ENCODE data around the gene HARS2. TPM values are rescaled to one million over a fixed set of nuclear protein-coding genes. Genes with fewer than 3 reads are reported as not detected.
A peak's percentile ranks its signal among the peaks of the same experiment; 100 is the strongest.

HARS2 gene
- total and polyA plus RNA-seq, 2 donors from 2014 or later, result 26.7 to 27.6 TPM

DNA sequence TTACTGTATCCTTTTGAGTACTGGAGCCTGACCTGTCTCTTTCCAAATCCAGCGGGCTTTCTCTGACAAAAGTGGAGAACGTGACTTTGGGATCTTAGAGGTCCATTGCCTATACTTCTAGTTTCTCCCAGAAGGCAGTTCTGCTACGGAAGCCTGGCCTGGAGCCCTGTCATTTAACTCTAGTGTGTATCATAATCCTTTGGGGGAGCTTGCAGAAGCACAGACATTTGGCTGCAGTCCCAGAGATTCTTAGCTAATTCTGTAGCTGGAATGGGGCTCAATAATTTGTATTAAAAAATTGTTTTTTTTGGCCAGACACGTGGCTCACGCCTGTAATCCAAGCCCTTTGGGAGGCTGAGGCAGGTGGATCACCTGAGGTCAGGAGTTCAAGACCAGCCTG lies 3.0 kb downstream of the HARS2 start:
- H3K36me3 ChIP-seq (ENCODE audit: control insufficient read depth in 2 of 3, insufficient read depth in 3 of 3, low read length in 3 of 3), result peaks cover 14 to 45% (median 44%) of the 10 kb centered on the region in 3 donors
- intact Hi-C loops (cut with DNase I), result no loop called here
- FAIRE-seq, result no peak

DNA sequence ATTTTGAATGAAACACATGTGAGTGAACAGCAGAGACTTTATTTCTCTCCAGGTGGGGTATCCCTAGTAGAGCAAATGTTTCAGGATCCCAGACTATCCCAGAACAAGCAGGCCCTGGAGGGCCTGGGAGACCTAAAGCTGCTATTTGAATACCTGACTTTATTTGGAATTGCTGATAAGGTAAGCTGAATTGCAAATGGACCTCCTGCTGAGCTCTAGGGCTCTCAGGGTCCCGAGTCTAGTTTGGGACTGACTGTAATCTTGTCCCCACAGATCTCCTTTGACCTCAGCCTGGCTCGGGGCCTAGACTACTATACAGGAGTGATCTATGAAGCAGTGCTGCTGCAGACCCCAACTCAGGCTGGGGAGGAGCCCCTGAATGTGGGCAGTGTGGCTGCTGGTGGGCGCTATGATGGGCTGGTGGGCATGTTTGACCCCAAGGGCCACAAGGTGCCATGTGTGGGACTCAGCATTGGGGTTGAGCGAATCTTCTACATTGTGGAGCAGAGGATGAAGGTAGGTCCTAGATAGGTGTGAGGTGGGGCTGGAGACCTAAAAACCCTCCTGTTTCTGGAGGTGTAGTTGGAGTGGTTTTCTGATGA lies 5.7 kb downstream of the HARS2 start:
- Histone ChIP-seq H3K27me3 (ENCODE audit: control insufficient read depth, insufficient read depth, low read length) (no peaks in the 10 kb centered on the region), H3K27ac (ENCODE audit: low read depth in 2 of 2, low read length in 2 of 2) (no peak overlapping the region), H3K9me3 (ENCODE audit: control insufficient read depth in 2 of 3, insufficient read depth in 1 of 3, low read length in 3 of 3) (no peaks in the 10 kb centered on the region), H3K9ac (ENCODE audit: low read length in 3 of 3) (no peak overlapping the region), H3K36me3 (ENCODE audit: control insufficient read depth in 2 of 3, insufficient read depth in 3 of 3, low read length in 3 of 3) (peaks cover 11 to 47% (median 45%) of the 10 kb centered on the region in 3 donors), H3K4me1 (ENCODE audit: control insufficient read depth in 2 of 3, insufficient read depth in 2 of 3, low read depth in 1 of 3, low read length in 3 of 3) (peaks cover 3 to 12% (median 5%) of the 10 kb centered on the region in 3 donors), H3K4me3 (ENCODE audit: low read length in 3 of 3) (no peak overlapping the region)
- no peak for DNase-seq
- FAIRE-seq, result no peak
- intact Hi-C loops (cut with DNase I), result no loop called here
- TF ChIP-seq, protein P1, sequence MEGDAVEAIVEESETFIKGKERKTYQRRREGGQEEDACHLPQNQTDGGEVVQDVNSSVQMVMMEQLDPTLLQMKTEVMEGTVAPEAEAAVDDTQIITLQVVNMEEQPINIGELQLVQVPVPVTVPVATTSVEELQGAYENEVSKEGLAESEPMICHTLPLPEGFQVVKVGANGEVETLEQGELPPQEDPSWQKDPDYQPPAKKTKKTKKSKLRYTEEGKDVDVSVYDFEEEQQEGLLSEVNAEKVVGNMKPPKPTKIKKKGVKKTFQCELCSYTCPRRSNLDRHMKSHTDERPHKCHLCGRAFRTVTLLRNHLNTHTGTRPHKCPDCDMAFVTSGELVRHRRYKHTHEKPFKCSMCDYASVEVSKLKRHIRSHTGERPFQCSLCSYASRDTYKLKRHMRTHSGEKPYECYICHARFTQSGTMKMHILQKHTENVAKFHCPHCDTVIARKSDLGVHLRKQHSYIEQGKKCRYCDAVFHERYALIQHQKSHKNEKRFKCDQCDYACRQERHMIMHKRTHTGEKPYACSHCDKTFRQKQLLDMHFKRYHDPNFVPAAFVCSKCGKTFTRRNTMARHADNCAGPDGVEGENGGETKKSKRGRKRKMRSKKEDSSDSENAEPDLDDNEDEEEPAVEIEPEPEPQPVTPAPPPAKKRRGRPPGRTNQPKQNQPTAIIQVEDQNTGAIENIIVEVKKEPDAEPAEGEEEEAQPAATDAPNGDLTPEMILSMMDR (IDR thresholded peaks at IDR 0.05; ENCODE audit: borderline replicate concordance, extremely low read depth, insufficient read depth), result no peak

More for the DNA sequence above, 3.0 kb downstream of the HARS2 start:
- H3K4me1 ChIP-seq (ENCODE audit: control insufficient read depth in 2 of 3, insufficient read depth in 2 of 3, low read depth in 1 of 3, low read length in 3 of 3), result peaks cover 3 to 12% (median 10%) of the 10 kb centered on the region in 3 donors
- H3K4me3 ChIP-seq (ENCODE audit: low read length in 3 of 3), result no peak overlapping the region
- H3K27ac ChIP-seq (ENCODE audit: low read depth in 2 of 2, low read length in 2 of 2), result no peak overlapping the region
- TF ChIP-seq, protein P1 (IDR thresholded peaks at IDR 0.05; ENCODE audit: borderline replicate concordance, extremely low read depth, insufficient read depth), result no peak
- H3K9ac ChIP-seq (ENCODE audit: low read length in 3 of 3), result no peak overlapping the region
- no peaks in the 10 kb centered on the region for H3K9me3 ChIP-seq (ENCODE audit: control insufficient read depth in 2 of 3, insufficient read depth in 1 of 3, low read length in 3 of 3)
- no peak for DNase-seq
- no peaks in the 10 kb centered on the region for H3K27me3 ChIP-seq (ENCODE audit: control insufficient read depth, insufficient read depth, low read length)

DNA sequence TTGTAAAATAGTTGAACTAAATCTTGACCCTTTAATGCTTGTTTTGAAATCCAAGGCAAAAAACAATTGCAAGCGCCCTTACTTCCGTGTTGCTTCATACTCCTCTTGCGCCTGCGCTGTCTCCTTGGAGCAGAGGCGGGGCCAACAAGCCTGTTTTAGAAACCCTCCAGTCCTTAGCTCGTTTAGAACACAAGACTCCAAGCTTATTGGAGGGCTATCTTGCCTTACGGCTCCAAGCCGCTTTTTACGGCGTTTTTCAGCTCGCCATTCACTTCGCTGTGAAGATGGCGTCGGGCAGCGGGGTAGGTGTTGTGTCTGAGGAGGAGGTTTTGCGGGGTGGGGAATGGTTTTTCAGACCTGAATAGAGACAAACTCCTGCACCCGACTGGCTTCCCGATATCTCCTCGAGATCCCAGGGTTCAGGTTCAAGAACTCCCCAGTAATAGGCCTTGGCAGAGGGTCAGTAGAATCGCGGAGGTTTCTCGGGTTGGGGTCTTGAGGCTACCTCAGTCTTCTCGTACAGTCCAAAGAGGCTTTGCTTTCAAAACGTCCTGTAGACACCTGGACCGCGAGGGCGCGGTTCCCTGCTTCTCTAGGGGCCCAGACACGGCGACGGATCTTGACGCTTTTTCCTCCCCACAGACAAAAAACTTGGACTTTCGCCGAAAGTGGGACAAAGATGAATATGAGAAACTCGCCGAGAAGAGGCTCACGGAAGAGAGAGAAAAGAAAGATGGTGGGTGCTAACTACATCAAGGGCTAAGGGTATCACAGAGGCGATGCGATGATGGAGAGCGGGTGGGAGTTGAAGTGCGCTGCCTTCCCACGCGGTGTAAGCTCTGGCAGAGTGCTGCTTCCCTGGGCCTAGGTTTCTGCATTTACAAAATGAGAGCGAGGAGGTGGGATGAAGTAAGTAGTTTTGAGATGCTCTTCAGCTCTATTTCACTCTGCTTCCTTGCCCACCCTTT lies 9.2 kb downstream of the HARS2 start, which contains the start of gene ZMAT2:
Gene ZMAT2, plus strand, starts transcription at position 271 of the 968 bp plus-strand sequence. Its CDS starts 14 bp downstream, at position 285.
- H3K4me1 ChIP-seq (ENCODE audit: control insufficient read depth in 2 of 3, insufficient read depth in 2 of 3, low read depth in 1 of 3, low read length in 3 of 3), result peaks cover 0 to 8% (median 0%) of the 10 kb centered on the region in 3 donors
- TF ChIP-seq, protein P1 (IDR thresholded peaks at IDR 0.05; ENCODE audit: borderline replicate concordance, extremely low read depth, insufficient read depth), result no peak
- no peak within 1 kb of the TSS for H3K27ac ChIP-seq (ENCODE audit: low read depth in 2 of 2, low read length in 2 of 2)
- peak within 1 kb of the TSS; percentile 92 to 96 (median 93) for H3K4me3 ChIP-seq (ENCODE audit: low read length in 3 of 3)
- intact Hi-C loops (cut with DNase I), result no loop called here
- H3K9ac ChIP-seq (ENCODE audit: low read length in 3 of 3), result peak within 1 kb of the TSS; percentile 60 to 92 (median 80)
- DNase-seq (peak; percentile 93 to 99 (median 96)), FAIRE-seq (peak; percentile 98)
- H3K9me3 ChIP-seq (ENCODE audit: control insufficient read depth in 2 of 3, insufficient read depth in 1 of 3, low read length in 3 of 3), result no peaks in the 10 kb centered on the region
- H3K27me3 ChIP-seq (ENCODE audit: control insufficient read depth, insufficient read depth, low read length), result no peaks in the 10 kb centered on the region
- H3K36me3 ChIP-seq (ENCODE audit: control insufficient read depth in 2 of 3, insufficient read depth in 3 of 3, low read length in 3 of 3), result peaks cover 9 to 53% (median 52%) of the 10 kb centered on the region in 3 donors
